Fibroblast of upper back skin (primary cell): Measurements from ENCODE around the gene CYP26C1.
A peak's percentile ranks its signal among the peaks of the same experiment; 100 is the strongest.

Experiments used
- DNase-seq: peaks from one replicate; pipeline ENCODE4 v3.0.0-alpha.2; 2013

CYP26C1 gene, protein sequence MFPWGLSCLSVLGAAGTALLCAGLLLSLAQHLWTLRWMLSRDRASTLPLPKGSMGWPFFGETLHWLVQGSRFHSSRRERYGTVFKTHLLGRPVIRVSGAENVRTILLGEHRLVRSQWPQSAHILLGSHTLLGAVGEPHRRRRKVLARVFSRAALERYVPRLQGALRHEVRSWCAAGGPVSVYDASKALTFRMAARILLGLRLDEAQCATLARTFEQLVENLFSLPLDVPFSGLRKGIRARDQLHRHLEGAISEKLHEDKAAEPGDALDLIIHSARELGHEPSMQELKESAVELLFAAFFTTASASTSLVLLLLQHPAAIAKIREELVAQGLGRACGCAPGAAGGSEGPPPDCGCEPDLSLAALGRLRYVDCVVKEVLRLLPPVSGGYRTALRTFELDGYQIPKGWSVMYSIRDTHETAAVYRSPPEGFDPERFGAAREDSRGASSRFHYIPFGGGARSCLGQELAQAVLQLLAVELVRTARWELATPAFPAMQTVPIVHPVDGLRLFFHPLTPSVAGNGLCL

GRCh38 chr10:93059975-93060886, at the start of gene CYP26C1:
TSS of gene CYP26C1 (plus strand) at chr10:93060798. CDS start at chr10:93061264, 466 bp downstream.
- no peak for DNase-seq

DNA sequence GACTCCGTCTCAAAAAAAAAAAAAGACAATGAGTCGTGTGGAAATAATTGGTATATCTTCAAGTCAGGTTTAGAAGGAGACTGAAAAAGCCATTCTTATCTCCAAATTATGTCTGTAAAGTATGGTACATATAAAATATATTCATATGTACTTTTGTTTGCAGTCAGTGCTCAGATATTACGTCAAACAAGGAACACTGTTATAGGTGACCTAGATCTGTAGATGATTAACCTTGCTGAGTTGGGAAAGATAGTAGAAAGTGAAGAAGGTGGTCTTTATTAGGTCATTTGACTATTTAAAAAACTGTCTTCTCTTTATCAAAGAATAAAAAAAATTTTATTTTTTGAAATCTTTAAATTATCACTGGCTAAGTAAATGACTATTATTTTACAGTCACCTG, 44.9 kb upstream of the CYP26C1 start:
- DNase-seq: no peak

DNA sequence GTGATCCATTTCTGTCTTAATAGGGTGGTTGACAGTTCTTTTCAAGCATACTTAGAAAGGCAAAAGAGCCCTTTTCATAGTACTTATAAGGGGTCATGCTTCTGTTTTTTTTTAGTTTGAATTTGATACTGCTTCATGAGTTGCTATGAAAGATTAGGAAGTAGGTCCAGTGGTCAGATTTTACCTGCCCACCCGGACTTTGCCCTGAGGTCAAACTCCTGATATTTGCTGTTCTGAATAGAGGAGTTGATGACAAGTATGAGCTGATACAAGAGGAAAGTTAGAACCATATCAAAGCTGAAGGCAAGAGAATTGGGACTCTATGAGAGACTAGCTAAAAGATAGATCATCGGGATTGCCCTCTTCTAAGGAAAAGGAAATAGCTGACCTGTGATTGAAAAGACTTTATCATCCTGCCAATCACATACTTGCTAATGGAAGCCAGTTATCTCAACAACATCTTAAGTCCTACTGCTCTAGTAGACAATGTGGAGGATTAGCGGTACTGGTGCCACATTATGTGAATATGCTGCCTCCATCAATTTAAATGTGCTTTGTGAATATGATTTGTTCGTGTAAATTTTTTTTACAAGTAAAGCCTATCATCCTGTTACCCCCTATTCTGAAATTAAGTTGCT, 37.5 kb upstream of the CYP26C1 start:
- DNase-seq: no peak

DNA sequence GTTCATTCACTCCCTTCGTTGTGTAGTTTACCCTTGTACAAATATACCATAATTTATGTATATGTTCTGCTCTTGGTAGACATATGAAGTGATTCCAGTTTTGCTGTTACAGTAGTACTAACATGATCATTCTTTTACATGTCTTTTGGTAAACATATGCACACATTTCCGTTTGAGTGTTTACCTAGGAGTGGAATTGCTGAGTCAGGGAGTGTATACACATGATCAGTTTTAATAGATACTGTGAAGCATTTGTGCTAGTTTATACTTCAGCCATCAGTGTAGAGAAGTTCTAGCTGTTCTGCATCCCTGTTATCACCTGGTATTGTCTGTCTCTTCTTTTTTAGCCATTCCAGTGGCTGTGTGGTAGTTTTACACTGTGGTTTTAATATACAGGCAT, 34.5 kb upstream of the CYP26C1 start:
- DNase-seq: no peak

DNA sequence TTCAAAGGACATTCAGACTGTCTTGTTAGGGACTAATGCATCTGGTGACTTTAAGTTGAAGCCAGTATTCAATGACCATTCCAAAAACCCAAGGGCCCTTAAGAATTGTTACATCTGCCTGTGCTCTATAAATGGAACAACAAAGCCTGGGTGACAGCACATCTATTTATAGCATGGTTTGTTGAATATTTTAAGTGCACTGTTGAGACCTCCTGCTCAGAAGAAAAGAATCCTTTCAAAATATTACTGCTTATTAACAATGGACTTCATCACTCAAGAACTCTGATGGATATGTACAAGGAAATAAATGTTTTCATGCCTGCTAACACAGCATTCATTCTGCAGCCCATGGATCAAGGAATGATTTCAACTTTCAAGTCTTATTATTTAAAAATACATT, 33.1 kb upstream of the CYP26C1 start:
- no peak for DNase-seq

DNA sequence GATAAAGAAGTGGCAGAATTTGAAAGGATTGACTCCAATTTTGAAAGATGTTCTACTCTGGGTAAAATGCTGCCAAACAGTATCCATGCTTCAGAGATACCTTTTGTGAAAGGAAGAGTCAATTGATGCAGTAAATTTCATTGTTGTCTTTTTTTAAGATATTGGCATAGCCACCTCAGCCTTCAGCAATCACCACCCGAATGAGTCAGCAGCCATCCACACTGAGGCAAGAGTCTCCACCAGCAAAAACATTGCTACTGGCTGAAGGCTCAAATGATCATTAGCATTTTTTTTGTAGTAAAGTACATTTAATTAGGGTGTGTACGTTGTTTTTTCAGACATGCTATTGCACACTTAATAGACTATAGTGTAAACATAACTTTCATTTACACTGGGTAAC, 31.7 kb upstream of the CYP26C1 start:
- DNase-seq: peak; percentile 52

DNA sequence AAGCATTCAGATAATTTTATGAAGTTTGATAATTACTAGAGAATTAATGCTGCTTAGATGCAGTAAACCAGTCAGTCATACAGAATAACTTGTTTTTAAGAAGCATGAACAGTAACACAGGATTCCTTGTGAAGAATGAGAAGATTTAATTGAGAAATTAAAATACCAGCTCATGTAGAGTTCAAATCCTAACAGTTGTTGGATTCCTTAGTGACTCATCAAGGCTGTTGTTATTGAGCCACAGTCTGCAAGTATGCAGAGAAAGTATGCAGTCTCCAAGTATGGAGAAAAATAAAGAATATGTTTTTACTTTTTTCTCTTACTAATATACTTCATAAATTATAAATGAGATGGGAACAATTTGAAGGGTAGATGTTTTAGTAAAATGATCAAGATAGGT, 30.2 kb upstream of the CYP26C1 start:
- peak; percentile 81 for DNase-seq

GRCh38 chr10:93032105-93032808, 28.3 kb upstream of the CYP26C1 start:
- DNase-seq: no peak

DNA sequence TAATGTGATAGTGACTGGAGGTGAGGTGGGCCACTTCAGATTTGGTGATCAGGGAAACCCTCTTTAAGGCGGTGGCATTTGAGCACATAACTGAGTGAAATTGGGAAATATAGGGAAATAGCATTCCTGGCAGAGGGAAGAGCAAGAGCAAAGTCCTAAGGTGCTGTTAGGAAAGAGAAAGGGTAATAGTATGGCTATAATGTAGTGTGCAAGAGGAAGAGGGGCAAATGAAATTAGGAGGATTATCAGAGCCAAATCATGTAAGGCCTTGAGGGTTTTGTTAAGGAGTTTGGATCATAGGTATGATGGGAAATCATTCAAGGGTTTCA, 27.8 kb upstream of the CYP26C1 start:
- no peak for DNase-seq

DNA sequence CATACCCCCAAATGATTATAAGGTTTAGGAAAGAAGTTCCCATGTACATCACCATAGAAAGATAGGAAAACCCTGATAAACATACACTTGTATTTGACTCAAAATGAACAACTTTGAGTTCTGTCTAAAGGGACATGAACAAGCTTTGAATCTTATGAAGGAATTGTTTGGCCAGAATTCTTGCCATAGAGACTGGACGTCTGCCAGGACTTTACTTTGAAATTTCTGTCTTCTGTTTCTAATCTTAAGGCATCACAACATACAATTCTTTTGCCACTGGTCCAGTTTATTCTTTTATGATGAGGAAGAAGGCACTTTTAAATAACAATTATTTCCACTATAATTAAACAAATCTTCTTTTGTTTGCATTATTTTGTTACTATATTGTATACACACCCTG, 26.2 kb upstream of the CYP26C1 start:
- peak; percentile 38 for DNase-seq

DNA sequence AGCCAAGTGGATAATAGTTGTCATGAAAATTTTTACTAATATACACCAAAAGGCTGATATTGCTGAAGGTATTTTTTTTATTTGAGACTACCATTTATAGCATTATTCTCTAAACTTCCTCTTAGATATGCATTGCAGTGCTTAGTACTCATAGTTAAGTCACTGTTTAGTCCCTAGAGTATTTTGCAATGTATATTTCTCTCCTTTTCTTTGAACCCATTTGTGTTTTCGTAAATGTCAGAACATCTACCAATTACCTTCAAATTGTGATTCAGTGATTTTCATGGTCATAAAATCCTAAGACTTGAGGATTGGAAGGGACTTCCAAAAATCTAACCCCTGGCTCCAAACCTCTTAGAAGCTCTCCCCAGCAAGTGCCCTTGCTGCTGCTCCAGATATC, 21.5 kb upstream of the CYP26C1 start:
- DNase-seq: peak; percentile 15

DNA sequence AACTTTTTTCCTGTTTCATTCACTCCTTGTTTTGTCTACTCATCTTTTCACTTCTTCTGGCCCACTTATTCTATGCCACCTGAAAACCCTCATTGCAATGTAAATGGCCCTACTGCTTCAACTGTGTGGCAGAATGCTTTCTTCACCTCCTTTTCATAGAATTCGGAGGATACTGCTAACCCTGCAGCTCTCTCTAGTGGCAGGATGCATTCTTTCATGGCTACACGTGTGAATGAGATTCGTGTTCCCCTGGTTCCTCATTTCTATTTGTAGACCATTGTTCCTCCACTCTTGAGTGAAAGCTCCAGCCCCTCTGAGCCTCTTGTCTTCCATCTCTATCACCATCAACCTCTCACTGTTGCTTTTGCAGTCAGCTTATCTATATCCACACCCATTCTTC, 20.9 kb upstream of the CYP26C1 start:
- DNase-seq: peak; percentile 57

DNA sequence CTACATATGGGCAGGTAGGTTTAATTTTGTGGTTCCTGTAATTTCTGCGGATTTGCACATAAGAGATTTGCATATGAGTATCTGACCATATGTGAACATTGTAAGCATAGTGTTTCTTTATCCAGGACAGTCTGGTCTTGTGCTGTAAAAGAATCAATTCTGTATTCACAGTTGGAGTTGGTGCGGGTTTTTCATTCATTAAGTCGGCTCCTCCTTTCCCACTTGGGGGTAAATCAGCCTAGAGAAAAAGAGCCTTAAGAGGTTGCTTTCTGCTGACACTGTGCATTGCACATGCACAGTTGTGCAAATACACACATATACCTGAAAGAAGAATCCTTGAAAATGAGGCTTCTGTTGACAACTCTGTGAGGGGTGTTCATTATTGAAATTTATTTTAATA, 6.1 kb upstream of the CYP26C1 start:
- DNase-seq: no peak

- DNase-seq: no peak
Measured at GRCh38 chr10:93058139-93058538, 2.5 kb upstream of the CYP26C1 start.

- no peak for DNase-seq
Measured at GRCh38 chr10:93060887-93061593, 442 bp downstream of the CYP26C1 start.

- no peak for DNase-seq
Measured at GRCh38 chr10:93061594-93062513, 1.3 kb downstream of the CYP26C1 start.

DNA sequence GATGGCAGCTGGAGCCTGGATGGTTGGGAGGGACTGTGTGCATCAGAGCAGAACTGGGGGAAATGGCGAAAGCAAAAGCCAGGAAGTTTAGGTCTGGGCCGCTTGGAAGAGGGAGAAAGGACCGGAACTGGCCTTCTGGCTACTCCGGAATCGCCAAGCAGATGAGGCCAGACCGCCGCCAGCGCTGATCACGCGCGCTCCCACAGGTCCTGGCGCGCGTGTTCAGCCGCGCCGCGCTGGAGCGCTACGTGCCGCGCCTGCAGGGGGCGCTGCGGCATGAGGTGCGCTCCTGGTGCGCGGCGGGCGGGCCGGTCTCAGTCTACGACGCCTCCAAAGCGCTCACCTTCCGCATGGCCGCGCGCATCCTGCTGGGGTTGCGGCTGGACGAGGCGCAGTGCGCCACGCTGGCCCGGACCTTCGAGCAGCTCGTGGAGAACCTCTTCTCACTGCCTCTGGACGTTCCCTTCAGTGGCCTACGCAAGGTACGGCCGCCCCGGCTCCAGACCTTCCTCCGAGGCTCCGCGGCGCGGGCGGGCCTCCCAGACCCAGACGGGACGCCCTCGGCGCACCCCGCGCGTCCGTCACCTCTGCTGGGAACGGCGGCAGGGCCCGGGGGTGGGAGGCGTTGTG, 2.0 kb downstream of the CYP26C1 start:
- DNase-seq: no peak

DNA sequence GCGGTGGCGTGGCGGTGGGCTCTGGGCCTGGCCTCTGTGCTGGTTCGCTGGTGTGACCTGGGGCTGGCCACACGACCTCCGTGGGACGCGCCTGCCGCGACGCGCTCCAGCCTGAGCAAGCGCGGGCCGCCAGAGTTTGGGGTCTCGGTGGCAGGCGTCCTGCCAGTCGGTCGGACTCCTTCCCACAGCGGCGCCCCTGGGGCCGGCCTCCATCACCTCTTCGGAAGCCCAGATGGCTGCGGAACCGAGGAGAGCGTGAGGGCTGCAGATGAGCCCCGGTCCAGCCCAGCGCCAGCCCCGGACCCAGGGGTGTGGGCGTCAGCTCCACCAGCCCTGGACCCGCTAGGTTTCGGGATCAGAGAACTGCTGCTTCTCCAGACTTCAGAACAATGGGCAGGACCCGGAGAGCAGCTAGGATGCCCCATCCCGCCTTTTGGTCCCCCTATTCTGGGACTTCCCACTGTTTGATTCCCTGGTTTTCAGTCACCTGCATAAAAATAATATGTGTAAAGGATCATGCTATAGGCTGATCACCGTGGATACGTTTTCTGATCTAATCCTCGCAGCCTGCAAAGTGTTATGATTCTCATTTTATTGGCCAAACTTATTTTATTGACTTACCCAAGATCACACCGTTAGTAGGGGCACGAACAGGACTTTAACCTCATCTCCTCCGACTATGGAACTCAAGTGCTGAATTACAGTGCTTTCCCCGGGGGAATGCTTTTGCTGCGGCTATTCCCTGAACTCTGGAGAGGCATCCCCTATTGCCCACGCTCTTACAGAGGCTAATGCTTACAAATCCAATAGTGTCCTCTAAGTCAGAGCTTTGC, 2.8 kb downstream of the CYP26C1 start:
- DNase-seq: no peak

DNA sequence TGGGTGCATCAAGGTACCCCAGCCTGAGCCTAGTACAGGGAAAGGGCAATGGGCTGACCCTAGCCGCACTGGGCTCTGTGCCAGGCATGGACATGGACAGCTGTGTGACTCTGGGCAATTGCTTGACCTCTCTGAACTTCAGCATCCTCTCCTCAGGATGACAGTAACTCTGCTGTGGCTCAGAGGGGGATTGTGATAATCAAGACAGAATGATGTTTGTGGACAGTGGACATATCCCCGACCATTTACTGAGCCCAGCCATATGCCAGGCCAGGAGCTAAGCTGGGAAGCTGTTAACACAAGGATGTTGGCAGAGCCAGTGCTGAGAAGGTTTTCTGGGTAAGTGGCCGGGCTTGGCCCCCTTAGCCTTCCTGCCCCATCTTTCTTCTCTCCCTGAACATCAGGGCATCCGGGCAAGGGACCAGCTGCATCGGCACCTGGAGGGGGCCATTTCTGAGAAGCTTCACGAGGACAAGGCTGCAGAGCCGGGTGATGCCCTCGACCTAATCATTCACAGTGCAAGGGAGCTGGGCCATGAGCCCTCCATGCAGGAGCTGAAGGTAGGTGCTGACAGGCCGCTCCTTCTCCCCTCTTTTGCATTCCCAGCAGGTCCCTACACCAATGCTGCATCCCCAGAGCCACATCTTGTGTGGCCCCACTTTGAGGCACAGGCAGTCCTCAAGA, 3.5 kb downstream of the CYP26C1 start:
- no peak for DNase-seq
